Spleen (tissue), 11 donors: Measurements from ENCODE around the gene PLPP1. TPM values are rescaled to one million over a fixed set of nuclear protein-coding genes. Genes with fewer than 3 reads are reported as not detected.

ENCODE experiments used
- DNase-seq: peaks from one replicate; pipeline ENCODE4 v3.0.0-alpha.2; 2020
- H3K27ac ChIP-seq, 8 donors: fragments of 200-600 bp; sonication (generic) in 7 of 8; 1 replicate in 4 of 8; 2 replicates in 4 of 8; pipeline versions ENCODE4 v1.5.0 to v1.8.0; 2016 to 2021; ENCODE audit warnings: inconsistent platforms in 4 of 8, mild to moderate bottlenecking in 4 of 8, moderate library complexity in 1 of 8
- H3K27me3 ChIP-seq, 7 donors: fragments of 200-600 bp; sonication (generic) in 6 of 7; replicated peaks in 1 of 7; 1 replicate in 4 of 7; 2 replicates in 3 of 7; pipeline versions ENCODE4 v1.5.0 to v1.8.0; 2016 to 2021; ENCODE audit warnings: inconsistent platforms in 3 of 7, mild to moderate bottlenecking in 1 of 7
- H3K36me3 ChIP-seq, 6 donors: fragments of 200-600 bp; sonication (generic) in 5 of 6; 1 replicate in 4 of 6; 2 replicates in 2 of 6; pipeline versions ENCODE4 v1.5.0 to v1.8.0; 2016 to 2021; ENCODE audit warnings: inconsistent platforms in 2 of 6
- H3K4me1 ChIP-seq, 6 donors: fragments of 200-600 bp; sonication (generic) in 5 of 6; 1 replicate in 3 of 6; 2 replicates in 3 of 6; pipeline versions ENCODE4 v1.5.0 to v1.8.0; 2016 to 2021; ENCODE audit warnings: inconsistent platforms in 3 of 6
- H3K4me3 ChIP-seq, 8 donors: fragments of 200-600 bp; sonication (generic) in 7 of 8; 1 replicate in 4 of 8; 2 replicates in 4 of 8; pipeline versions ENCODE4 v1.5.0 to v1.8.0; 2016 to 2021; ENCODE audit warnings: inconsistent platforms in 4 of 8, mild to moderate bottlenecking in 4 of 8, moderate library complexity in 2 of 8
- H3K9me3 ChIP-seq, 8 donors: fragments of 200-600 bp; sonication (generic) in 7 of 8; 1 replicate in 4 of 8; 2 replicates in 4 of 8; pipeline versions ENCODE4 v1.5.0 to v1.8.0; 2016 to 2021; ENCODE audit warnings: inconsistent platforms in 4 of 8
- POLR2A ChIP-seq, 3 donors: fragments of 450-650 bp; IDR thresholded peaks; one replicate each; pipeline ENCODE4 v1.5.1; 2017; ENCODE audit warnings: antibody characterized with exemption in 3 of 3, mild to moderate bottlenecking in 1 of 3
- POLR2AphosphoS5 ChIP-seq, 3 donors: sonication (generic); formaldehyde crosslinking; IDR thresholded peaks; one replicate each; pipeline ENCODE4 v1.5.1; 2017; ENCODE audit warnings: antibody characterized with exemption in 3 of 3
- WGBS, 5 donors: extraction: QIAGEN DNeasy Blood & Tissue Kit in 3 of 5; methylation state at CpG; one replicate each; pipeline versions ENCODE4 v1.1.5 to v1.1.7; 2013 to 2018; 5-methylcytosine and 5-hydroxymethylcytosine counted together
- intact Hi-C: fragments of 100-400 bp; cut with DNase I; formaldehyde crosslinking; loops from one replicate; pipeline ENCODE4 v1.15.0; 2023; ENCODE audit warnings: low total_unique reads
- polyA plus RNA-seq, 3 donors: library from polyadenylated mRNA; stranded (reverse); fragments of 200-250 nt; gene quantifications; one replicate each; pipeline ENCODE4 v1.2.1, GENCODE V29; 2013
- total RNA-seq, 7 donors: library from RNA; depleted of rRNA in 3 of 7; stranded (reverse); fragments of >200 nt in 3 of 7; fragmentation: NEBNext Ultra II Directional in 4 of 7; extraction: Animal tissue kit (Norgen Biotek cat#: 25700) in 4 of 7; gene quantifications; one replicate each; pipeline versions ENCODE4 v1.1.0 to v1.2.1, GENCODE V29; 2016 to 2021
- TF ChIP-seq, protein P1 (sequence below), 11 experiments: fragments of 200-600 bp in 7 of 11; fragments of 450-650 bp in 4 of 11; sonication (generic) in 4 of 11; IDR thresholded peaks in 8 of 11; conservative IDR thresholded peaks in 3 of 11; 1 replicate in 7 of 11; 2 replicates in 4 of 11; pipeline versions ENCODE4 v1.4.0 to v1.8.0; 2016 to 2021; ENCODE audit warnings: antibody characterized with exemption in 11 of 11, inconsistent platforms in 4 of 11, mild to moderate bottlenecking in 1 of 11
- donor health status: healthy with polysubstance abuse.
- donor health status: DM: no; HTN: no; CAD: no; lungs with moderate emphysema.
- donor health status: DM: no; HTN: no; CAD: no.
- donor health status: Bipolar disorder and iron deficiency.
- donor health status: healthy.
- donor health status: DM: no; HTN: no; CAD: no.
- donor health status: DM: yes; HTN: yes; CAD: no.

The PLPP1 gene
- total and polyA plus RNA-seq, 10 donors: 17.0 to 95.5 (median 39.2) TPM

DNA sequence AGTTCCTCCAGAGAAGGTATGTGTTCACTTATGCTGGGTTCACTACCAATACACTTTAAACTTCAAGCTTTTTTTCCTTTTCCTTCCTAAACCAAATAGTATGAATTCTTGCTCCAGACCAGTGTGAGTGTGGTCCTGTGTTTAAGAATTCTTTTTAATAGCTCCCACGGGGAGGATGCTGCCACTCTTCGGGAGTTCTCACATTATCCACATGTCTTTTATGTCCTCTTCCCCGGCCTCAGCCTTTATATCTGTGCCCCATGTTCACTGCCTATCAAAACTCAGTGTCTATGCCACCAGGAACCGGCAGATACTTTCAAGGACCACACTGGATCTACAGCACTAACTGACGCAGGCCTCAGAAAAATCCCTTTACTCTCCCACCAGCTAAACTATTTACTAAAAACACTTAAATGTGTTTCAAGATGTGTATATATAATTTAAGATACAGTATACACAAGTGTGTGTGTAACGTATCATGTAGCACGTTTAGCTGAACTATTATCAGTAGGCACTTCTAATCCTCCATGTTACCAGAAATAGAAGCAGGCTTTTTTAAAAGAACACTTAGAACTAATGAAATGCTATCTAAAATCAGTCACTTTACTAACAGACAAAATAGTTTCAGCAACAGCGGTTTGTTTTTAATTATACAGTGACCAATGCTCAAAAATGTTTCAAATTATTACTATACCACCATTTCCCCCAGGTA lies 88.0 kb downstream of the PLPP1 start:
- no peaks in the 10 kb centered on the region for H3K9me3 ChIP-seq
- intact Hi-C loops: no loop called here
- no peak overlapping the region for H3K27ac ChIP-seq
- H3K4me1 ChIP-seq: no peaks in the 10 kb centered on the region
- no peaks in the 10 kb centered on the region for H3K27me3 ChIP-seq
- WGBS, 5 donors: 71 to 85% (median 80%) methylated on average over 8 of the region's 8 CpGs
- DNase-seq: no peak
- H3K36me3 ChIP-seq: peaks cover 0 to 10% (median 0%) of the 10 kb centered on the region in 6 donors
- H3K4me3 ChIP-seq: no peak overlapping the region
- TF ChIP-seq POLR2AphosphoS5 (IDR thresholded peaks at IDR 0.05): no peak

DNA sequence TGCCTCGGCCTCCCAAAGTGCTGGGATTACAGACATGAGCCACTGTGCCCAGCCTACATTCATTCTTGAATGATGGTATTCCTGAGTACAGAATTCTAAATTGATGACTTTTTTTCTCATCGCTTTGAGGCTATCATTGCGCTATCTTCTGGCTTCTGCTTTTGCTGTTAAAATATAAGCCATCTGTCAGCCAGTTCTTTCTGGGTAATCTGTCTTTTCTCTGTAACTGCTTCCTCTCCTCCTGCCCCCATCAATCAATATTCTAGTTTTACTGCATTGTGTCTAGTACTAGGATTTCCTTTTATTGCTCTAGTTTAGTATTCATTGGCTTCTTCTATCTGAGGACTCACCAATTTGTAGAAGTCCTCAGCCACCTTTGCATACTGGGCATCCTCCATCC lies 89.0 kb downstream of the PLPP1 start:
- intact Hi-C loops: no loop called here
- H3K9me3 ChIP-seq: no peaks in the 10 kb centered on the region
- no peak for DNase-seq
- peaks cover 0 to 10% (median 0%) of the 10 kb centered on the region in 6 donors for H3K36me3 ChIP-seq
- no peak overlapping the region for H3K27ac ChIP-seq
- 95 to 97% (median 96%) methylated on average over 3 of the region's 3 CpGs for WGBS, 5 donors
- H3K27me3 ChIP-seq: no peaks in the 10 kb centered on the region
- no peak overlapping the region for H3K4me3 ChIP-seq
- TF ChIP-seq POLR2AphosphoS5 (IDR thresholded peaks at IDR 0.05) (no peak), POLR2A (IDR thresholded peaks at IDR 0.05) (no peak)
- TF ChIP-seq, protein P1, sequence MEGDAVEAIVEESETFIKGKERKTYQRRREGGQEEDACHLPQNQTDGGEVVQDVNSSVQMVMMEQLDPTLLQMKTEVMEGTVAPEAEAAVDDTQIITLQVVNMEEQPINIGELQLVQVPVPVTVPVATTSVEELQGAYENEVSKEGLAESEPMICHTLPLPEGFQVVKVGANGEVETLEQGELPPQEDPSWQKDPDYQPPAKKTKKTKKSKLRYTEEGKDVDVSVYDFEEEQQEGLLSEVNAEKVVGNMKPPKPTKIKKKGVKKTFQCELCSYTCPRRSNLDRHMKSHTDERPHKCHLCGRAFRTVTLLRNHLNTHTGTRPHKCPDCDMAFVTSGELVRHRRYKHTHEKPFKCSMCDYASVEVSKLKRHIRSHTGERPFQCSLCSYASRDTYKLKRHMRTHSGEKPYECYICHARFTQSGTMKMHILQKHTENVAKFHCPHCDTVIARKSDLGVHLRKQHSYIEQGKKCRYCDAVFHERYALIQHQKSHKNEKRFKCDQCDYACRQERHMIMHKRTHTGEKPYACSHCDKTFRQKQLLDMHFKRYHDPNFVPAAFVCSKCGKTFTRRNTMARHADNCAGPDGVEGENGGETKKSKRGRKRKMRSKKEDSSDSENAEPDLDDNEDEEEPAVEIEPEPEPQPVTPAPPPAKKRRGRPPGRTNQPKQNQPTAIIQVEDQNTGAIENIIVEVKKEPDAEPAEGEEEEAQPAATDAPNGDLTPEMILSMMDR (IDR thresholded peaks at IDR 0.05 in 8 of 11, conservative IDR thresholded peaks at IDR 0.05 in 3 of 11): no peak
- H3K4me1 ChIP-seq: peaks cover 0 to 6% (median under 1%) of the 10 kb centered on the region in 6 donors

- intact Hi-C loops: no loop called here
- H3K4me1 ChIP-seq: peaks cover 0 to 22% (median 10%) of the 10 kb centered on the region in 6 donors
- WGBS, 5 donors: 53 to 100% (median 90%) methylated on average over 1 of the region's 1 CpG
Measured at GRCh38 chr5:55441954-55442353, 92.8 kb downstream of the PLPP1 start.

GRCh38 chr5:55441107-55441771 lies 93.5 kb downstream of the PLPP1 start:
- TF ChIP-seq, protein P1 (IDR thresholded peaks at IDR 0.05 in 8 of 11, conservative IDR thresholded peaks at IDR 0.05 in 3 of 11): no peak
- TF ChIP-seq POLR2AphosphoS5 (IDR thresholded peaks at IDR 0.05): no peak
- TF ChIP-seq POLR2A (IDR thresholded peaks at IDR 0.05): no peak
- 75 to 78% (median 77%) methylated on average over 3 of the region's 3 CpGs for WGBS, 5 donors
- Histone ChIP-seq H3K36me3 (peaks cover 0 to 27% (median 0%) of the 10 kb centered on the region in 6 donors), H3K4me3 (no peak overlapping the region), H3K27ac (peak overlapping the region in 4 of 8 donors; percentile 3 to 65 (median 38)), H3K9me3 (peaks cover 0 to 3% (median 0%) of the 10 kb centered on the region in 8 donors), H3K4me1 (peaks cover 0 to 22% (median 10%) of the 10 kb centered on the region in 6 donors), H3K27me3 (no peaks in the 10 kb centered on the region)
- intact Hi-C loops: no loop called here
- no peak for DNase-seq

More at GRCh38 chr5:55441954-55442353, 92.8 kb downstream of the PLPP1 start:
- H3K4me3 ChIP-seq: no peak overlapping the region
- TF ChIP-seq, protein P1 (IDR thresholded peaks at IDR 0.05 in 8 of 11, conservative IDR thresholded peaks at IDR 0.05 in 3 of 11): no peak
- no peak for TF ChIP-seq POLR2A (IDR thresholded peaks at IDR 0.05)
- TF ChIP-seq POLR2AphosphoS5 (IDR thresholded peaks at IDR 0.05): no peak
- H3K9me3 ChIP-seq: no peaks in the 10 kb centered on the region
- no peaks in the 10 kb centered on the region for H3K27me3 ChIP-seq
- peaks cover 0 to 24% (median 0%) of the 10 kb centered on the region in 6 donors for H3K36me3 ChIP-seq
- DNase-seq: no peak
- H3K27ac ChIP-seq: no peak overlapping the region
